SKM-1 treated with dmso at 0.1 percent for 144 hours (cell line): ENCODE data around the gene SLC43A1.

Experiments used
- DNase-seq: peaks from one replicate; lab custom pipeline; 2025; ENCODE audit not compliant: unreplicated experiment; lab: John Stamatoyannopoulos, UW

SLC43A1 gene

DNA sequence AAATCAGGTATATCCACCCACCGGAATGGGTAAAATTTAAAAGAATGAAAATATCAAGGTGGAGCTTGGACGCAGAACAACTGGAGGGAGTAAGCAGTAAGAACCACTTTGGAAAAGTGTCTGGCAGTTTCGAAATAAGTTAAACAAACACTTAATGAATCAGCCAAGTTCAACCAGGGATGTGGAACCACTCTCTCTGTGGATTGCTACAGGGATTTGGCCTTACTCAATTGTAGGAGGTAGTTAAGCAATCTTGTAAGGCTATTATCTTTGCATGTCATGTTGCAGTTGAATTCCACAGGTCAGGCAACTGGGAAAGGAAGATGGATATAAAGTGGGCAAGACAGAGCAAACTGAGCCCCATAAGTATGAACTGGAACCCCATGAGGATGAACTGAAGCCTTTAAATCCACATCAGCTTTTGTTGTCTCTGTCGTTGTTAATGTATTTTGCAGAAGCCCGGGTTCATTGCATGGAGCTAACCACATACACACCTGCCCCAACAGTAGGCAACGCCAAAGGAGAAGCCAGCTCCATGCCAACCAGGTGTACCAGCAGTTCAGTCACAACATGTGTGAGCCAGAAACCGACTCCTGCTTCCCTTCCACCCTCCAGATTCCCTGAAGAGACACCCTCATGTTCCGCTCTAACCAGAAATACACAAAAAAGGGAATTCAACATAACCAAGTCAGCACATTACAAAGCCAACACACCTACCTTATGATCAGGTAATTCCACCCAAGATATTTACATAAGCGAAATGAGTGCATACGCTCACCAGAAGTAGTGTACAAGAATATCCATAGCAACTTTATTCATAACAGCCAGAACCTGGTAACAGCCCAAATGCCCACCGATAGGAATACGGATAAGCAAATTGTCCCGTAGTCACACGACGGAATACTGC lies 80.6 kb downstream of the SLC43A1 start:
- DNase-seq: peak; percentile 87
